ENCODE results near the gene TMEM129.
A peak's percentile ranks its signal among the peaks of the same experiment; 100 is the strongest.

Gene TMEM129

DNA sequence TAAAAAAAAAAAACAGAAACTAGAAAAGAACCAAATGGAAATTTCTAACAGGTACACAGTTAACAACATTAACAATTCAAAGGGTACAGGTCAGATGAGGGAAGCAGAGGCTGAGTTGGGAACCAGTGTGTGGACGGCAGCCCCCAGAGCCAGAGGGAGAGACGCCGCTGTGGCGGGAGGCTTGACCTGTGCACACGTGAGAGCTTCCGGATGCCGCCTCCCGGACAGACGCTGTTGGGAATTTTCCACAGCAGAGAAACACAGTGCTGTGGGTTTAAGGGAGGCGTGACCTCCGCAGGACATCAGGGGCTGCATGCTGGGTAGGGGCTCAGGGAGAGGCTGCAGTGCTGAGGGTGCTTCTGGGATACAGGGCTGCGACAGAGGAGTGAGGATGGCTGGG is 22.4 kb upstream of the TMEM129 start:
- DNase-seq, result no peak

DNA sequence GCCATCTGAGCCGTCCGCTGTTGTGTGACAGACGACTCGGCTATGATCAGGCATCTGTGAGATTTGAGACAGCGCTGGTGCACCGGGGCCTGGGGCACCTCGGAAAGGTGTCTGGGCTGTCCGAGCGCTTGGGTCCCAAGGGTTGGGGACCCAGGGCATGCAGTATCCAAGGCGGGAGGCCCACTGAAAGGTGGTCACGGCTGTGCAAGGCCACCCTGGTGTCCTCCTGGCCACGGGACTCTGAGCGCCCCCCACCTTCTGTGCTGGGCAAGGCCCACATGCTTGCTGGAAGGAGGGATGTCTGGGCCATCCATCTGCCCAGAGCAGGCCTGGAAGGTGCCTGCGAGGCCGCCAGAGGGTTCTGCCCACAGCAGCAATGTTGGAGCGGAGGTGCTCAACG is 20.1 kb upstream of the TMEM129 start:
- no peak for DNase-seq

DNA sequence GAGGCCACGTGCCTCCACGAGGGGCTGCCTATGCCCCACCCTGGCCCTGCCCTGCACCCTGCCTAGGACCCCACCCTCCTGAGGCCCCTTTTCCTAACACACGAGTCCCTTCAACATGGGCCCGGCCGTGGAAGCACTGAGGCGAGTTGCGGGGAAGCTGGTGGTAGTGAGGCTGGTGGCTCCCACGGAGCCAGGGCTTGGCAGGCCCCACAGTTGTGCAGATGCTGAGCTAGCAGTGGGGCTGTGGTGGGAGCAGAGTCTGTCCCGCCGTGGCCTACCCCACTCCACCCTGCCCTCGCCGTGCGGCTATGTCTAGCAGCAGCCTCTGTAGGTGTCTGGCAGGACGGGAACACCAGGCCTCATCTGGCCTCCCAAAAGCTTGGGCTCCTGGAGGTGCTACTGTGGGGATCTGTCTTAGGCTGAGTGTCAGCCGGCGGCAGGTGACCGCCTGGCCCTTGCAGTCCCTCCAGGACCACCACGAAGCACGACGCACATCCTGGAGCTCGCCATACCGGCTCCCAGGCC is 19.0 kb upstream of the TMEM129 start:
- DNase-seq, result no peak

DNA sequence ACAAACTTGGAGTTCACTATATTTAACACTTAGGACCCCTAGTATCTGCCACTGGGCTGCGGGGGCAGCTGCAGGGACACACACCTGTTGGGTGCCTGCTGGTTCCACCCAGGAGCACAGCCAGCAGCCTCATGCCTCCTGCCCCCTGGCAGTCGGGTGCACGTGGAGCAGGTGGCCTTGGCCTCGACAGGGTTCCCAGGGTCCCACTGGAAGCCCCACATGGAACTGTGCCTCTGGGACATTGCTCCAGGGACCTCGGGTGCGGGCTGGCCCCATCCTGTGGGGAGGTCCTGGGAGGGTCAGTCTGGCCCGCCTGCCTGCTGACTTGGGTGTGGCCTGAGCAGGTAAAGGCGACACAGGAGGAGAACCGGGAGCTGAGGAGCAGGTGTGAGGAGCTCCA is 18.2 kb upstream of the TMEM129 start:
- DNase-seq, result no peak

DNA sequence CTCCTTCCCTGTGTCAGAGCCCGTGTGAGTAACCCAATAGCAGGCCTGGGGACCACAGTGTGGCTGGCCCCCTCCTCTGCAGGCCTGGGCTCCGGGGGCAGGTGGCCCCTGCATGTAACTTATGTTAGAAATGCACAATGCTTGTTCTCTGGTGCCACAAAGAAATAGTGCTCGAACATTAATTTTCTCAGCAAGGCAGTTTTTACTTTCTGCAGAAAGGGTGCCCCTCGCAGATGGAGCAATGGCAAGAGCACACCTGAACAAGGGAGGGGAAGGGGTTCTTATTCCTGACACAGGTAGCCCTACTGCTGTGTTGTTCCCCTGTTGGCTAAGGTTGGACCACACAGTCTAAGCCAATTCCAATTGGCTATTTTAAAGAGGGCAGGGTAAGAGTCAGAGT is 17.3 kb upstream of the TMEM129 start:
- DNase-seq, result no peak

DNA sequence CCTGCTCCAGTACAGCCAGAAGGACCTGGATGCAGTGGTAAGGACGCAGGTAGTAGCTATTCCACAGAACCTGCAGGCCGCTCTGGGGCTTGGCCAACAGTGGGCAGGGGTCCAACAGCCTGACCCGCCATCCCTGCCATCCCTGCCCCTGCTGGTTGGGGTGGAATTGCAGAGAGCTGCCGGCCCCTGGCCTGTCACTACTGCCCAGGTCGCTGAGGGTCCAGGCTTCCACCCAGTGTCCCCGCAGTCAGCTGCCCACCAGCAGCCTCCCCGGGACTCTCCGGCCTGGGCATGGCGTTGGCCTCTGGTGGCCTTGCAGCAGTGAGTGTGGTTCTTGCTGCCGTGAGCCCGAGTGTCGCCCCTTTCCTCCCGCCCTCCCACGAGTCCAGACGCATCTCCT is 16.5 kb upstream of the TMEM129 start:
- no peak for DNase-seq

DNA sequence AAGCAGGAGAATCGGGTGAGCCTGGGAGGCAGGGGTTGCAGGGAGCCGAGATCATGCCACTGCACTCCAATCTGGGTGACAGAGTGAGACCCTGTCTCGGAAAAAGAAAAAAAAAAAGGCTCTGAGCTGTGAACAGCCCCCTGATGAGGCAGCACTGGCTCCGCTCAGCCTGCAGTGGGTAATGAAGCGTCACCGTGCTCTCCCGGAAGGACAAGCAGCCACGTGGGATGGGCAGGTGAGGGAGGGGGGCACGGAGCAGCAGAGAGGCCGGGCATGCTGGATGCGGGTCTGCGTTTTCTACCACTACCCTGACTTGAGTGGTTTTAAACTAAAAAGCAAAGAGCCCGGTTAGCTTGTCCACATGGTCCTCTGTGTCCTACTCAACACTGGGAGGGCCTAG is 15.7 kb upstream of the TMEM129 start:
- no peak for DNase-seq

DNA sequence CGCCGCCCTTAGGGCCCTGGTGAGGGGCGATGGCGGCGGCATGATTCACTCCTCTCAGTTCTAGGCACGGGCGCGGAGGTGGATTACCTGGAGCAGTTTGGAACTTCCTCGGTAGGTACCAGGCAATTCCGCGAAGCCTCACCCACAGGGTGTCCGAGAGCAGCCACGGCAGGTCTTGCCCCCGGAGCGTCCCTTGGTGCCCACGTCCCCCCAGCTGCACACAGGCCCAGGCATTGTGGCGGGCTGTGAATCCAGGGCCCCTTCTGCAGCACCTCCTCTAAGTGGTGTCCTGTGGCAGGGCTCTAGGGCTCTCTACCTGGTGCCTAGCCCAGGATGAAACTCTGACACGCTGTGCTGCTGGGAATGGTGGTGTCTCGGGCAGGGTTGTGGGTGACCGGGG is 14.1 kb upstream of the TMEM129 start:
- DNase-seq, result no peak

DNA sequence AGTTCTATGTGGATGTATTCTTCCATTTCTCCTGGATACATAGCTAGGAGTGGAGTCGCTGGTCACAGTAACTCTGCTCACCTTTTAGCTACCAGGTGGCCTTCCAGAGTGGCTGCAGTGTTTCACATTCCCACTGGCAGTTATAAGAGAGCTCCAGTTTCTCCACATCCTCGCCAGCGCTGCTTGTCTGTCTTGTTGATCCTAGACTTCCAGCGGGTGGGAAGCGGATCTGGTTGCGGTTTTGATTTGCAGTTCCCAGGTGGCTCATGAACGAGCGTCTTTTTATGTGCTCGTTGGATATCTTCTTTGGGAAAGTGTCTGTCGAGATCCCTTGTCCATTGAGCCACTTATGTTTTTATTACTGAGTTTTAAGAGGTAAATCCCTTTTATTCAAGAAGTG is 11.8 kb upstream of the TMEM129 start:
- DNase-seq, result no peak

DNA sequence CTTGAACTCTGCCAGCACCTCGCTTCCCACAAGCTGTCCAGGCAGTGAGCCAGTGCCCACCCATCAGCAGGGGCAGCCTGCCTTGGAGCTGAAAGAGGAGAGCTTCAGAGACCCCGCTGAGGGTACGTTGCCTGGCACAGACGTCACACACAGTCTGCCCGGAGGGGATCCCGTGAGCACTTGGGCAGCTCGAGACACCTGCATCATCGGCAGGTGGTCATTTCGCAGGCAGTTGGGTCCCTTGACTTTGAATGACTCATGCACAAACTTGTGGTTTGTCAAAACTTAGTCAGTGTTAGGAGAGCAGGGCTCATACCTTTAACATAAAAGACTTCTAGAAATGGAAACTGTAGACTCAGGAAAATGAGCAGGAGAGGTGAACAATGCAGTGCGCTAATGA is 10.1 kb upstream of the TMEM129 start:
- DNase-seq, result no peak

DNA sequence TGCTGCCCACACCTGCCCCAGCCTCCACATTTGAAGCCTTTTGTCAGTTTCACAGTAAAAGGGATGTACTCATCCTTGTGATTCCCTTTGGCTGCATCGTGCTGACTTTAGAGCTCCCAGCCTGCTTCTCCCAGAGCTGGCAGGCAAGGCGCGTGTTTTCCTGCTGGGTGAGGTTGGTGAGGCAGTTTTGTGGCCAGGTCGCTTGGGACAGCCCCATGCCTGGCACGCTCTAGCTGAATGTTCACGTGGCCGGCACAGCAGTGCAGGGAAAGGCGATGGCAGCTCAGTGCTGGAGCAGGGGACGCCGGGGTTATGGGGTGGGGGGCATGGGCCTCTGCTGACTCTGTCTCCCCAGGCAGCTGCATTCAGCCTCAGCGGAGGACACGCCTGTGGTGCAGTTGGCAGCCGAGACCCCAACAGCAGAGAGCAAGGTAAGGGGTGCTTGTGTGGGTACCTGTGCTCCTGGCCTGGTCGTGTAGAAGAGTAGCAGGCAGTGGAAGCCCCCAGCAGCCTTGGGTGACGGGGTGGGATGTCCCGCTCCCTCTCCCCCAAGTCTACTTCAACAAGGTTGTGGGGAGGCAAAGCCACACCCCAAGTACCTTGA is 9.5 kb upstream of the TMEM129 start:
- DNase-seq, result no peak

DNA sequence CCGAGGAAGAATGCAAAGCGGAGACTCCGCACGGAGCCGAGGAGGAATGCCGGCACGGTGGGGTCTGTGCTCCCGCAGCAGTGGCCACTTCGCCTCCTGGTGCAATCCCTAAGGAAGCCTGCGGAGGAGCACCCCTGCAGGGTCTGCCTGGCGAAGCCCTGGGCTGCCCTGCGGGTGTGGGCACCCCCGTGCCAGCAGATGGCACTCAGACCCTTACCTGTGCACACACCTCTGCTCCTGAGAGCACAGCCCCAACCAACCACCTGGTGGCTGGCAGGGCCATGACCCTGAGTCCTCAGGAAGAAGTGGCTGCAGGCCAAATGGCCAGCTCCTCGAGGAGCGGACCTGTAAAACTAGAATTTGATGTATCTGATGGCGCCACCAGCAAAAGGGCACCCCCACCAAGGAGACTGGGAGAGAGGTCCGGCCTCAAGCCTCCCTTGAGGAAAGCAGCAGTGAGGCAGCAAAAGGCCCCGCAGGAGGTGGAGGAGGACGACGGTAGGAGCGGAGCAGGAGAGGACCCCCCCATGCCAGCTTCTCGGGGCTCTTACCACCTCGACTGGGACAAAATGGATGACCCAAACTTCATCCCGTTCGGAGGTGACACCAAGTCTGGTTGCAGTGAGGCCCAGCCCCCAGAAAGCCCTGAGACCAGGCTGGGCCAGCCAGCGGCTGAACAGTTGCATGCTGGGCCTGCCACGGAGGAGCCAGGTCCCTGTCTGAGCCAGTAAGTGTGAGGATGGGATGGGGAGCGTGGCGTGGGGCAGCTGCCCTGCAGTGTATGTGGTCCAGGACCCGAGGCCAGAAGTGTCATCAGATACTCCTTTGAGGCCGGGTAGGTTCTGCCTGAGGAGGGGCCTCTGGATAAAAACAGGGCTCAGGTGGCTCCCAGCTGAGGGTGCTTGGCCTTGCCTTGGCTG is 7.2 kb upstream of the TMEM129 start:
- no peak for DNase-seq

DNA sequence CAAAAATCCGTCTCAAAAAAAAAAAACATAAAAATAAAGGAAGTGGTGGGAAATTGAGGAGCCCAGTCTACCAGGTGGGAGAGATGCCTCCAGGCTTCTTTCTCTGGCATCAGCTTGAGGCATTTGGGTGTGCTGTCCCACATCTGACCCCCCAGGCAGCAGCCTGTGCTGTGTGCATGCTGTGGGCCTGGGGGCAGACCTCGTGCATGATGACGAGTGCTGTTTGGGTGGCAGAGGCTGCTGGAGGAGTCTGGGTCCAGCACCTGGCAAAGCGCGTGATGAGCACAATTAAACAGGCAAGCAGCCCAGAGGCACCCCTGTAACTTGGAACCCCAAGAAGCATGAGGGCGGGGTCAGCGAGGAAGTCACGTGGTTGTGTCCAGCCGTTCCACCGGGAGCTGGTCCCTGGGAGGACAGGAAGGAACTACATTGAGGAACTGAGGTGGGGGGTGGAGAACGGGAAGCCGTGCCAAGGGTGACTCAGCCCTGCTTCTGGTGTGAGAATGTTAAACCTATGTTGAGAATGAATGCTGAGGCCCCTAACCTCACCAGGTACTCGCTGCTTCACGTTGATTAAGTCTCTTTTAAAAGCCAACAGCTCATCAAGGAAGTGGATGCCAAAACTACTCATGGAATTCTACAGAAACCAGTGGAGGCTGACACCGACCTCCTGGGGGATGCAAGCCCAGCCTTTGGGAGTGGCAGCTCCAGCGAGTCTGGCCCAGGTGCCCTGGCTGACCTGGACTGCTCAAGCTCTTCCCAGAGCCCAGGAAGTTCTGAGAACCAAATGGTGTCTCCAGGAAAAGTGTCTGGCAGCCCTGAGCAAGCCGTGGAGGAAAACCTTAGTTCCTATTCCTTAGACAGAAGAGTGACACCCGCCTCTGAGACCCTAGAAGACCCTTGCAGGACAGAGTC is 6.3 kb upstream of the TMEM129 start:
- DNase-seq, result peak; percentile 87

DNA sequence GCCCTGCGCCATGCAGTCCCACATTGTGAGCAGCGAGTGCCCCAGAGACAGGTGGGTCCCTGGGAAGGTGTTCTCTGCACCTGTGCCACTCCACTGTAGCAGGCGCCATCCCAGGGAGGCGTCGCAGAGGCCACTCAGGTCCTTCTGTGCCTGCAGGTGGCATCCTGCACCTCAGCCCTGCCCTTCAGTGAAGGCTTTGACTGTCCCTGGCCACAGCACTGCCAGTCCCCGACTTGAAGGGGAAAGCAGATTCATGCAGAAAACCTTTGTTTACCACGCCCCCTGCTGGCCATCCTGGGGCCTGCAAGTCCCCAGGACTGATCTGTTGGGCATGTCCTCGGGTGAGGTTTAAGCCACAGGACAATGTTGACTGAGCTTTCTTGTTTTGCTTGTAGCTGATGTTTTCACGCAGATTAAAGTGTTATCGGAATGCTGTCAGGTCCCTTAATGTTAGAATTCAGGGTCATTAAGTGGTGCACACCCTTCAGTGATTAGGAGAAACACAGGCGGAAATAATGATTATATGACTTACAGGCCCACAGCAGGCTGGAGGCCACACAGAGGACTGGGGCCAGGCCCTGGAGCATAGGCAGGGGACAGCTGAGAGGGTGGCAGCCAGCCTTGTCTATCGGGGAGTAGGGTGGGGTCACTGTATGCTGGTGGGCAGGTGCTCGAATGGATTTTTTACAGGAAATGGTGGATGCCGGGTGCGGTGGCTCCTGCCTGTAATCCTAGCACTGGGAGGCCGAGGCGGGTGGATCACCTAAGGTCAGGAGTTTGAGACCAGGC is 5.2 kb upstream of the TMEM129 start:
- peak; percentile 79 for DNase-seq

DNA sequence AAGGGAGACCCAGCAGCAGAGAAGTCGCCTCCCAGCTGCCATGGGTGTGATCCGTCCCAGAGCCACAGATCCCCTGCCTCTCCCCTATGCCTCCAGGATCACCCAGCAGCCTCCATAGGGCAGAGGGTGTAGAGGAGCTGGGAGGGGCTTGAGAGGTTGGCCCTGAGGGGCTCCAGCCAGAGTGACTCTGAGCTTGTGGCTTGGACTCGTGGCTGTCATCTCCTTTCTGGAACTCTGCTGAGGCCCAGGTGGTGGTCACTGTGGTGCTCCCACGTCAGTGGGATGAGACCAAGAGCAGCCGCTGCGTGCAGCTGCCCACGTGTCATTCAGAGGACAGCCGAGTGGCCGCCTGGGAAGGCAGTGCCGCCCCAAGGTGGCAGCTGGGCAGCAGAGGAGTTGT is 4.4 kb upstream of the TMEM129 start:
- no peak for DNase-seq

DNA sequence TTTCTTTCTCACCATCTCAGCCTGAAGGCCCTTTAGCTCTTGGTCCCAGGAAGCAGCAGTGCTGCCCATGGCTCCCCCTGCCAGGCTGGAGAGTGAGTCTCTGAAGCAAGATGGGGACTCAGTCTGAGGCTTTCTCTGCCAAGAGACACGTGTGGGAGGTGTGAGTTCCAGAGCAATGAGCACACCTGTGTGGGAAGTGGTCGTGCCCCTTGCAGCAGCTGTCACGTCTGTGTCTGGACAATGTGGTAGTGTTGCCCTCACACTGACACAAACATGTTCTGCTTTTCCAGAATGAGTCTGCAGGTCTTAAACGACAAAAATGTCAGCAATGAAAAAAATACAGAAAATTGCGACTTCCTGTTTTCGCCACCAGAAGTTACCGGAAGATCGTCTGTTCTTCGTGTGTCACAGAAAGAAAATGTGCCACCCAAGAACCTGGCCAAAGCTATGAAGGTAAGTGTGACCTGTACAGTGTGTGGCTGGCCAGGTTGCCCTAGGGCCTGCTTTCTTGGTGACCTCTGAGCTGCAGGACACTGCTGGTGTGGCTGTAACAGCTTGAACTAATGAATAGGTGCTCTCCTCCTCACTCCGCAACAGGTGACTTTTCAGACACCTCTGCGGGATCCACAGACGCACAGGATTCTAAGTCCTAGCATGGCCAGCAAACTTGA is 2.1 kb upstream of the TMEM129 start:
- no peak for DNase-seq

DNA sequence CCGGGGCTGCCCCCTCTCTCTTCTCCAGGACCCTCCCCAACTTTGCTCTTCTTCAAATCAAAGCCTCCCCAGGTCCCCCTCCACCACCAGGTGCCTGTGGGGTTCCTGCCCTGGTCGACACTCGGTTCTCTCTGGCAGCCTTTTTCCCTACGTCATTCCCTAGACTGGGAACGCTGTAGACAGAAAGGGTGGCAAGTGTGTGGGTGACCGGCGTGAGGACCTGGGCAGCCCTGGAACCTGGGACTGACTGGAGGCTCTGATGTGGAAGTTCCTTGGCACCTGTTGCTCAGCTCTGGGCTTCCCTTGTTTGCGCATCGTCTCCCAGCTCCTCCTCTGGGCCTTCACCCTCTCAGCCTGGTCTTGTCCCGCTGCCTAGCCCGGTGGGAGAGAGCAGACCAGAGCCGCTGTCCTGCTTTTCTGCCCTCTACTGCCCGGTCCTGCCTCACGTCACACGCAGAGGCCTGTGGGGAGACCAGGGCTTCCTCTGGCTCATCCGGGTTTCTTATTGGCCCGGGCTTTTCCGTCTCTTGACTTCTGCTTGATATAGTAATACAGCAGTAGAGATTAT is 1.5 kb upstream of the TMEM129 start:
- no peak for DNase-seq

DNA sequence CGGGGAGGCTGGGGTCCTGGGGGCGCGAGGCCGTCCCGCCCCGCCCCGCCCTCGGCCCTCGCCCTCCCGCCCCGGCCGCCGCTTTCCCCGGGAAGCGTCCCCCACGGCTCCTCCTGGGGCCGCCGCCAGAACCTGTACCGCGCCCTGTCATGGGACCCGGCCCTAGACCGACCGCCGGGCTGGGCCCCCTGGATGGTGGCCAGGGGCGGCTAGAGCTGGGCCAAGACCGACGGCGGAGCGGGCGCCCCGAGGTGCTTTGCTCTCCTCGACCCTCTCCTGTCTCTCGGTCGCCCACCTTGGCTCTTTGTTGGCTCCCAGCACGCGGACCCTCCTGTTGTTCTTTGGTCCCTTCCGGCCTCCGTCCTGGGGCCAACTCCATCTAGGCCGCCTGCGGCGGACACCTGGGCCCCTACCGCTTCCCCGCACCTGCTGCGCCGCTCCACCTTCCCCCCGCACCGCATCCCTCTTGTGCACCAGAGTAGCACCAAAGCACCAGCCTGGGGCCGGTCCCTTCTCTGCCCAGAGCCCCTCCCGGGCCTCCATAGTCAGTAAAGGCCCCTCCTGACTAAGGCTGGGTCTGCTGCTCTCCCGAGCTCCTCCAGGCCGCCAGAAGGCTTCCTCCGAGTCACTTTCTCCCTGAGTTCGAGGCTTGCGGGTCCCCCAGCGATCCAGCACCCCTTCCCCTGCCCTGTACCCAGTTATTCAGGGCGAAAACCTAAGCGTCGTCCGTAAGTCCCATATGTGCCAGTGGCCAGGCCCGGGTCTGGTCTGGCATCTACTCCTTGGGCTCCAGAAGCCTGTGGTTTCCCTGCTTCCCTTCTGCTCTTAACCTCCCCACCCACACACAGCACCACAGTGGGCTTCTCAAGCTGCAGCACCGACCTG is 785 bp upstream of the TMEM129 start:
- no peak for DNase-seq

DNA sequence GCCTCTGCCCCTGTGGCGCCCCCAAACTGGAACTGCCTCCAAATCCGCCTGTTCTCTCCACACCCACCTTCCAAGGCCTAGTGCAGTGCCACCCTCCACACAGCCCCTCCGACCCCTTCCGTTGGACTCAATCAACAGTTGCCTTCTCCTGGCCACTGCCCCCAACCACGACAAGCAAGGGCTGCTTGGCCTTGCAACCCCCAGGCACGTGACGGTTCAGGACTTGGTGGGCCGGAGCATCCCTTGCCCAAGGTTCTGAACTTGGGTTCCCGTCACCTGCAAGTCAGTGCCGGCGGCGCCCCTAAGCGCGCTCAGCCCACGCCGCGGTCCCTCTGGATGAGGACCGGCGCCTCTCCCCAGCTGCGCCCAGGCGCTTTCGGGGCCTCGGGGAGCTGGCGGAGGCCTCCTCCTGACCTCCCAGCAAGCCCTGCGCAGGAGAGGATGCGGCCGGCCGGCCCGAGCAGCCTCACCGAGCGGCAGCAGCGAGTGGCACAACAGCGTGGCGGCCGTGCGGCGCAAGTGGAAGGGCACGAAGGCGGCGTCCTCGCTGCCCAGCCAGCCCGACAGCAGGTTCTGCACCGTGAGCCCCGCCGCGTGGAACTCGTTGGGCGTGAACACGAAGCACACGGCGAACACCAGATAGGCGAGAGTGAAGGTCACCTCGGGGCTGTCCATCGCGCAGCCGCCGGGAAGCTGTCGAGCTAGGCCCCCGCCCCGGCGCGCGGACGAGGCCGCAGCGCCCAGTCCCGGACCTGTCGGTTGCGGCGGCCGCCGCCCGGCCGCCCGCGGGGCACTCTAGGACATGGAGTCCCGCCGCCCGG is 750 bp downstream of the TMEM129 start:
- no peak for DNase-seq
